CD4-positive, alpha-beta T cell treated with Interleukin-4 for 4 hours (primary cell): ENCODE results near the gene TNKS1BP1.
"Not testable (repeated sequence)": the region's sequence is repeated elsewhere in the genome, so short reads cannot be mapped to it uniquely, and the experiment has no call there.

Experiments used
- DNase-seq: peaks from one replicate; pipeline ENCODE4 v3.0.0-alpha.2; 2020

The TNKS1BP1 gene

GRCh38 chr11:57324886-57325734, at the start of gene TNKS1BP1:
Gene TNKS1BP1 (minus strand): TSS chr11:57324952. CDS start chr11:57321885, 3,067 bp downstream.
- DNase-seq: peak; percentile 95

GRCh38 chr11:57373146-57373545, 48.4 kb upstream of the TNKS1BP1 start:
- DNase-seq: no peak

- no peak for DNase-seq
Measured at GRCh38 chr11:57370941-57371340, 46.2 kb upstream of the TNKS1BP1 start.

- DNase-seq: no peak
Measured at GRCh38 chr11:57370251-57370650, 45.5 kb upstream of the TNKS1BP1 start.

- no peak for DNase-seq
Measured at GRCh38 chr11:57368845-57369232, 44.1 kb upstream of the TNKS1BP1 start.

GRCh38 chr11:57368106-57368844, 43.5 kb upstream of the TNKS1BP1 start:
- no peak for DNase-seq

- DNase-seq: no peak
Measured at GRCh38 chr11:57364851-57365660, 40.3 kb upstream of the TNKS1BP1 start.

- no peak for DNase-seq
Measured at GRCh38 chr11:57363131-57364080, 38.7 kb upstream of the TNKS1BP1 start.

- DNase-seq: no peak
Measured at GRCh38 chr11:57361926-57362325, 37.2 kb upstream of the TNKS1BP1 start.

- DNase-seq: not testable (repeated sequence)
Measured at GRCh38 chr11:57361420-57361819, 36.7 kb upstream of the TNKS1BP1 start.

GRCh38 chr11:57360991-57361390, 36.2 kb upstream of the TNKS1BP1 start:
- DNase-seq: no peak

- no peak for DNase-seq
Measured at GRCh38 chr11:57359896-57360690, 35.3 kb upstream of the TNKS1BP1 start.

GRCh38 chr11:57359396-57359795, 34.6 kb upstream of the TNKS1BP1 start:
- DNase-seq: no peak

- no peak for DNase-seq
Measured at GRCh38 chr11:57358991-57359390, 34.2 kb upstream of the TNKS1BP1 start.

GRCh38 chr11:57358543-57358961, 33.8 kb upstream of the TNKS1BP1 start:
- DNase-seq: no peak

- no peak for DNase-seq
Measured at GRCh38 chr11:57357856-57358255, 33.1 kb upstream of the TNKS1BP1 start.

- no peak for DNase-seq
Measured at GRCh38 chr11:57357310-57357709, 32.6 kb upstream of the TNKS1BP1 start.

GRCh38 chr11:57356268-57356667, 31.5 kb upstream of the TNKS1BP1 start:
- no peak for DNase-seq

- DNase-seq: no peak
Measured at GRCh38 chr11:57354699-57355098, 29.9 kb upstream of the TNKS1BP1 start.

- no peak for DNase-seq
Measured at GRCh38 chr11:57353852-57354251, 29.1 kb upstream of the TNKS1BP1 start.

GRCh38 chr11:57353446-57353845, 28.7 kb upstream of the TNKS1BP1 start:
- DNase-seq: no peak
